HEK293 (cell line): ENCODE measurements around the gene DCPS.

Experiments
- CTCF ChIA-PET: fragments of 350-600 bp; formaldehyde crosslinking; extraction: SDS; loops from one replicate; lab custom pipeline; 2021; ENCODE audit warnings: antibody characterized with exemption; lab: Yijun Ruan, JAX
- POLR2A ChIA-PET: fragments of 300-600 bp; formaldehyde crosslinking; extraction: SDS; loops from one replicate; lab custom pipeline; 2020; ENCODE audit warnings: antibody characterized with exemption, inconsistent platforms; lab: Yijun Ruan, JAX
- H3K27ac ChIP-seq: fragments of 200-500 bp; sonication (Bioruptor generic); 2 replicates; pipeline ENCODE4 v1.5.1; 2014; ENCODE audit warnings: low read depth, low read length, control low read depth, inconsistent platforms; ENCODE audit errors: extremely low read depth
- H3K36me3 ChIP-seq, 2 experiments: fragments of 200-500 bp in 1 of 2; sonication (Bioruptor generic) in 1 of 2; 1 replicate in 1 of 2; 2 replicates in 1 of 2; pipeline ENCODE4 v1.5.1; 2014 to 2017; ENCODE audit warnings: inconsistent platforms in 2 of 2, low read length in 2 of 2; ENCODE audit not compliant: control insufficient read depth in 2 of 2, insufficient read depth in 1 of 2
- H3K4me1 ChIP-seq: fragments of 200-500 bp; sonication (Bioruptor generic); 2 replicates; pipeline ENCODE4 v1.5.1; 2014; ENCODE audit warnings: mild to moderate bottlenecking, low read length, inconsistent platforms; ENCODE audit not compliant: control insufficient read depth, insufficient read depth
- H3K4me3 ChIP-seq: 2 replicates; pipeline ENCODE4 v1.5.1; 2011; ENCODE audit warnings: low read depth, mild to moderate bottlenecking, control low read depth, low read length, moderate library complexity
- H3K9me3 ChIP-seq: fragments of 200-500 bp; sonication (Bioruptor generic); 2 replicates; pipeline ENCODE4 v1.5.1; 2014; ENCODE audit warnings: low read depth, low read length, inconsistent platforms; ENCODE audit not compliant: control insufficient read depth, insufficient read depth
- BCL11B ChIP-seq: fragments of 450-650 bp; formaldehyde crosslinking; IDR thresholded peaks from 2 replicates; pipeline ENCODE4 v1.5.1; 2016; ENCODE audit warnings: low read depth, missing biosample characterization, missing genetic modification characterization
- HOXA7 ChIP-seq: sonication (generic); formaldehyde crosslinking; IDR thresholded peaks from 2 replicates; pipeline ENCODE4 v1.8.1; 2022; ENCODE audit warnings: missing genetic modification reagents, borderline replicate concordance
- IKZF3 ChIP-seq: fragments of 450-650 bp; IDR thresholded peaks from 2 replicates; pipeline ENCODE4 v1.5.0; 2018; ENCODE audit warnings: missing biosample characterization, mild to moderate bottlenecking, missing genetic modification characterization, moderate library complexity
- TRIM28 ChIP-seq: IDR thresholded peaks from 2 replicates; pipeline ENCODE4 v1.6.1; 2011; ENCODE audit warnings: low read length, control low read depth, borderline replicate concordance
- ZBTB17 ChIP-seq: fragments of 450-650 bp; formaldehyde crosslinking; IDR thresholded peaks from 2 replicates; pipeline ENCODE4 v1.5.1; 2016; ENCODE audit warnings: missing biosample characterization, missing genetic modification characterization
- ZEB2 ChIP-seq: fragments of 450-650 bp; formaldehyde crosslinking; IDR thresholded peaks from 2 replicates; pipeline ENCODE4 v1.5.1; 2016; ENCODE audit warnings: missing biosample characterization, missing genetic modification characterization
- ZNF140 ChIP-seq: fragments of 450-650 bp; formaldehyde crosslinking; IDR thresholded peaks from 2 replicates; pipeline ENCODE4 v1.5.1; 2016; ENCODE audit warnings: missing biosample characterization, missing genetic modification characterization
- ZNF169 ChIP-seq: fragments of 450-650 bp; formaldehyde crosslinking; IDR thresholded peaks from 2 replicates; pipeline ENCODE4 v1.5.1; 2016; ENCODE audit warnings: missing biosample characterization, missing genetic modification characterization
- ZNF175 ChIP-seq: fragments of 450-650 bp; formaldehyde crosslinking; IDR thresholded peaks from 2 replicates; pipeline ENCODE4 v1.5.1; 2016; ENCODE audit warnings: missing biosample characterization, missing genetic modification characterization
- ZNF335 ChIP-seq: fragments of 450-650 bp; formaldehyde crosslinking; conservative IDR thresholded peaks from 2 replicates; pipeline ENCODE4 v1.5.1; 2016; ENCODE audit warnings: missing biosample characterization, missing genetic modification characterization
- ZNF354C ChIP-seq: fragments of 450-650 bp; formaldehyde crosslinking; IDR thresholded peaks from 2 replicates; pipeline ENCODE4 v1.5.1; 2016; ENCODE audit warnings: missing biosample characterization, missing genetic modification characterization, low read depth, borderline replicate concordance
- ZNF514 ChIP-seq: fragments of 450-650 bp; formaldehyde crosslinking; IDR thresholded peaks from 2 replicates; pipeline ENCODE4 v1.5.1; 2016; ENCODE audit warnings: missing biosample characterization, missing genetic modification characterization
- ZNF629 ChIP-seq: fragments of 450-650 bp; formaldehyde crosslinking; IDR thresholded peaks from 2 replicates; pipeline ENCODE4 v1.5.1; 2017; ENCODE audit warnings: missing biosample characterization, missing genetic modification characterization
- TF ChIP-seq, protein P1 (sequence below): fragments of 450-650 bp; formaldehyde crosslinking; IDR thresholded peaks from 2 replicates; pipeline ENCODE4 v1.5.1; 2016; ENCODE audit warnings: missing biosample characterization, missing genetic modification characterization
- TF ChIP-seq, protein P2 (sequence below): fragments of 450-650 bp; formaldehyde crosslinking; IDR thresholded peaks from 2 replicates; pipeline ENCODE4 v1.5.1; 2016; ENCODE audit warnings: missing biosample characterization, missing genetic modification characterization, borderline replicate concordance
- TF ChIP-seq, protein P3 (sequence below): fragments of 450-650 bp; formaldehyde crosslinking; IDR thresholded peaks from 2 replicates; pipeline ENCODE4 v1.5.1; 2016; ENCODE audit warnings: missing biosample characterization, missing genetic modification characterization
- TF ChIP-seq, protein P4 (sequence below): fragments of 450-650 bp; formaldehyde crosslinking; IDR thresholded peaks from 2 replicates; pipeline ENCODE4 v1.5.1; 2016; ENCODE audit warnings: missing biosample characterization, missing genetic modification characterization
- TF ChIP-seq, protein P5 (sequence below): fragments of 450-650 bp; formaldehyde crosslinking; IDR thresholded peaks from 2 replicates; pipeline ENCODE4 v1.5.1; 2017; ENCODE audit warnings: missing biosample characterization, missing genetic modification characterization

Gene DCPS

DNA sequence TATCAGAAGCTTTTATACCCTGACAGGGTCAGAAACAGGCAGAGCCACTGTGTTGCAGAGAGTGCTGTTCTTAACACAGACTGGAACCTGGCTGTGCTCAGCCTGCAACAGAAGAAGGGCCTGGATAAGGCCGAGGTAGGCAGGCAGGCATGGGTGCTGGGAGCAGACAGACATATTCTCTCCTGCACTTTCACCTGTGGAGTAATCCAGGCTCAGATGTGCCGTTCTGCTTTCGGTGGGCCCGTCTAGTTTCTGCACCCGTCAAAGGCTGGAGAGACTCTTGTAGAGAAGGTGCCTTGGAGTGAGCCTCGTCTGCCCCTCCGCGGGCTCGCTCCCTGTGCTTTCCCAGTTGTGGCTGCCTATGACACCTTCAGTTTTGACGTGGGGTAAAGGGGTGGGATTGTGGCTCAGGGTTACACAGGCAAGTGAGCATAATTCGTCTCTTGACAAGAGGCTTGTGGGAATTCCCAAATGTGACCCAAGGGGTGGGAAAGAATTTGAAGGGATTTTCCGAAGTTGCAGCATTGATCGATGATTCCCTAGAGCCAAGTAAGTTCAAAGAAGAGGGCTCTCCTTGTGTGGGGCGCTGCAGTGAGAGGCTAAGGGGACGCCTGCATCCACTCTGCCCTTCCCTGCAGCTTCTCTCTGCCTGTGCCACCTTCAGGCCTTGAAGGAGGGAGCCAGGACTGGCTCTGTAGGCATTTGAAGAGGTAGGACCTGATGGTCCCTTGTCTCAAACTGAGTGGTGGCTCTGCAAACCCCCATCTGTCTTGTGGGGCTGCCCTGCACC, 35.4 kb downstream of the DCPS start:
- H3K4me1 ChIP-seq = no peaks in the 10 kb centered on the region
- H3K9me3 ChIP-seq = no peaks in the 10 kb centered on the region
- H3K27ac ChIP-seq = no peak overlapping the region
- peaks cover 0 to 5% of the 10 kb centered on the region in 2 experiments; a peak in 1 of 3 replicates for H3K36me3 ChIP-seq
- POLR2A ChIA-PET = no interaction called here
- no peak overlapping the region for H3K4me3 ChIP-seq
- TF ChIP-seq TRIM28 = no peak
- TF ChIP-seq, protein P1, sequence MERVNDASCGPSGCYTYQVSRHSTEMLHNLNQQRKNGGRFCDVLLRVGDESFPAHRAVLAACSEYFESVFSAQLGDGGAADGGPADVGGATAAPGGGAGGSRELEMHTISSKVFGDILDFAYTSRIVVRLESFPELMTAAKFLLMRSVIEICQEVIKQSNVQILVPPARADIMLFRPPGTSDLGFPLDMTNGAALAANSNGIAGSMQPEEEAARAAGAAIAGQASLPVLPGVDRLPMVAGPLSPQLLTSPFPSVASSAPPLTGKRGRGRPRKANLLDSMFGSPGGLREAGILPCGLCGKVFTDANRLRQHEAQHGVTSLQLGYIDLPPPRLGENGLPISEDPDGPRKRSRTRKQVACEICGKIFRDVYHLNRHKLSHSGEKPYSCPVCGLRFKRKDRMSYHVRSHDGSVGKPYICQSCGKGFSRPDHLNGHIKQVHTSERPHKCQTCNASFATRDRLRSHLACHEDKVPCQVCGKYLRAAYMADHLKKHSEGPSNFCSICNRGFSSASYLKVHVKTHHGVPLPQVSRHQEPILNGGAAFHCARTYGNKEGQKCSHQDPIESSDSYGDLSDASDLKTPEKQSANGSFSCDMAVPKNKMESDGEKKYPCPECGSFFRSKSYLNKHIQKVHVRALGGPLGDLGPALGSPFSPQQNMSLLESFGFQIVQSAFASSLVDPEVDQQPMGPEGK = no peak
- no peak for TF ChIP-seq ZNF354C (tag by site-specific recombination)
- TF ChIP-seq, protein P2, sequence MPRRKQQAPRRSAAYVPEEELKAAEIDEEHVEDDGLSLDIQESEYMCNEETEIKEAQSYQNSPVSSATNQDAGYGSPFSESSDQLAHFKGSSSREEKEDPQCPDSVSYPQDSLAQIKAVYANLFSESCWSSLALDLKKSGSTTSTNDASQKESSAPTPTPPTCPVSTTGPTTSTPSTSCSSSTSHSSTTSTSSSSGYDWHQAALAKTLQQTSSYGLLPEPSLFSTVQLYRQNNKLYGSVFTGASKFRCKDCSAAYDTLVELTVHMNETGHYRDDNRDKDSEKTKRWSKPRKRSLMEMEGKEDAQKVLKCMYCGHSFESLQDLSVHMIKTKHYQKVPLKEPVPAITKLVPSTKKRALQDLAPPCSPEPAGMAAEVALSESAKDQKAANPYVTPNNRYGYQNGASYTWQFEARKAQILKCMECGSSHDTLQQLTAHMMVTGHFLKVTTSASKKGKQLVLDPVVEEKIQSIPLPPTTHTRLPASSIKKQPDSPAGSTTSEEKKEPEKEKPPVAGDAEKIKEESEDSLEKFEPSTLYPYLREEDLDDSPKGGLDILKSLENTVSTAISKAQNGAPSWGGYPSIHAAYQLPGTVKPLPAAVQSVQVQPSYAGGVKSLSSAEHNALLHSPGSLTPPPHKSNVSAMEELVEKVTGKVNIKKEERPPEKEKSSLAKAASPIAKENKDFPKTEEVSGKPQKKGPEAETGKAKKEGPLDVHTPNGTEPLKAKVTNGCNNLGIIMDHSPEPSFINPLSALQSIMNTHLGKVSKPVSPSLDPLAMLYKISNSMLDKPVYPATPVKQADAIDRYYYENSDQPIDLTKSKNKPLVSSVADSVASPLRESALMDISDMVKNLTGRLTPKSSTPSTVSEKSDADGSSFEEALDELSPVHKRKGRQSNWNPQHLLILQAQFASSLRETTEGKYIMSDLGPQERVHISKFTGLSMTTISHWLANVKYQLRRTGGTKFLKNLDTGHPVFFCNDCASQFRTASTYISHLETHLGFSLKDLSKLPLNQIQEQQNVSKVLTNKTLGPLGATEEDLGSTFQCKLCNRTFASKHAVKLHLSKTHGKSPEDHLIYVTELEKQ (tag by site-specific recombination) = no peak
- TF ChIP-seq, protein P3, sequence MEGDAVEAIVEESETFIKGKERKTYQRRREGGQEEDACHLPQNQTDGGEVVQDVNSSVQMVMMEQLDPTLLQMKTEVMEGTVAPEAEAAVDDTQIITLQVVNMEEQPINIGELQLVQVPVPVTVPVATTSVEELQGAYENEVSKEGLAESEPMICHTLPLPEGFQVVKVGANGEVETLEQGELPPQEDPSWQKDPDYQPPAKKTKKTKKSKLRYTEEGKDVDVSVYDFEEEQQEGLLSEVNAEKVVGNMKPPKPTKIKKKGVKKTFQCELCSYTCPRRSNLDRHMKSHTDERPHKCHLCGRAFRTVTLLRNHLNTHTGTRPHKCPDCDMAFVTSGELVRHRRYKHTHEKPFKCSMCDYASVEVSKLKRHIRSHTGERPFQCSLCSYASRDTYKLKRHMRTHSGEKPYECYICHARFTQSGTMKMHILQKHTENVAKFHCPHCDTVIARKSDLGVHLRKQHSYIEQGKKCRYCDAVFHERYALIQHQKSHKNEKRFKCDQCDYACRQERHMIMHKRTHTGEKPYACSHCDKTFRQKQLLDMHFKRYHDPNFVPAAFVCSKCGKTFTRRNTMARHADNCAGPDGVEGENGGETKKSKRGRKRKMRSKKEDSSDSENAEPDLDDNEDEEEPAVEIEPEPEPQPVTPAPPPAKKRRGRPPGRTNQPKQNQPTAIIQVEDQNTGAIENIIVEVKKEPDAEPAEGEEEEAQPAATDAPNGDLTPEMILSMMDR (tag by site-specific recombination) = no peak
- TF ChIP-seq ZNF169 (tag by site-specific recombination) = no peak
- TF ChIP-seq, protein P4, sequence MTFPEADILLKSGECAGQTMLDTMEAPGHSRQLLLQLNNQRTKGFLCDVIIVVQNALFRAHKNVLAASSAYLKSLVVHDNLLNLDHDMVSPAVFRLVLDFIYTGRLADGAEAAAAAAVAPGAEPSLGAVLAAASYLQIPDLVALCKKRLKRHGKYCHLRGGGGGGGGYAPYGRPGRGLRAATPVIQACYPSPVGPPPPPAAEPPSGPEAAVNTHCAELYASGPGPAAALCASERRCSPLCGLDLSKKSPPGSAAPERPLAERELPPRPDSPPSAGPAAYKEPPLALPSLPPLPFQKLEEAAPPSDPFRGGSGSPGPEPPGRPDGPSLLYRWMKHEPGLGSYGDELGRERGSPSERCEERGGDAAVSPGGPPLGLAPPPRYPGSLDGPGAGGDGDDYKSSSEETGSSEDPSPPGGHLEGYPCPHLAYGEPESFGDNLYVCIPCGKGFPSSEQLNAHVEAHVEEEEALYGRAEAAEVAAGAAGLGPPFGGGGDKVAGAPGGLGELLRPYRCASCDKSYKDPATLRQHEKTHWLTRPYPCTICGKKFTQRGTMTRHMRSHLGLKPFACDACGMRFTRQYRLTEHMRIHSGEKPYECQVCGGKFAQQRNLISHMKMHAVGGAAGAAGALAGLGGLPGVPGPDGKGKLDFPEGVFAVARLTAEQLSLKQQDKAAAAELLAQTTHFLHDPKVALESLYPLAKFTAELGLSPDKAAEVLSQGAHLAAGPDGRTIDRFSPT (tag by site-specific recombination) = no peak
- no peak for TF ChIP-seq ZNF335 (tag by site-specific recombination)
- TF ChIP-seq ZEB2 (tag by site-specific recombination) = no peak
- TF ChIP-seq BCL11B (tag by site-specific recombination) = no peak
- no peak for TF ChIP-seq ZNF175 (tag by site-specific recombination)
- TF ChIP-seq, protein P5, sequence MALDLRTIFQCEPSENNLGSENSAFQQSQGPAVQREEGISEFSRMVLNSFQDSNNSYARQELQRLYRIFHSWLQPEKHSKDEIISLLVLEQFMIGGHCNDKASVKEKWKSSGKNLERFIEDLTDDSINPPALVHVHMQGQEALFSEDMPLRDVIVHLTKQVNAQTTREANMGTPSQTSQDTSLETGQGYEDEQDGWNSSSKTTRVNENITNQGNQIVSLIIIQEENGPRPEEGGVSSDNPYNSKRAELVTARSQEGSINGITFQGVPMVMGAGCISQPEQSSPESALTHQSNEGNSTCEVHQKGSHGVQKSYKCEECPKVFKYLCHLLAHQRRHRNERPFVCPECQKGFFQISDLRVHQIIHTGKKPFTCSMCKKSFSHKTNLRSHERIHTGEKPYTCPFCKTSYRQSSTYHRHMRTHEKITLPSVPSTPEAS = no peak
- TF ChIP-seq ZNF140 (tag by site-specific recombination) = no peak
- no peak for TF ChIP-seq ZNF629
- TF ChIP-seq ZBTB17 (tag by site-specific recombination) = no peak
- no peak for TF ChIP-seq HOXA7
- no peak for TF ChIP-seq ZNF514 (tag by site-specific recombination)
- no peak for TF ChIP-seq IKZF3 (tag by site-specific recombination)
- CTCF ChIA-PET = no interaction called here
